ENCODE data around the gene RSPH4A. TPM values are rescaled to one million over a fixed set of nuclear protein-coding genes. Genes with fewer than 3 reads are reported as not detected.

RSPH4A gene
- total and polyA plus RNA-seq, 9 of the 15 experiments (the other 6 are each of a cell fraction or from before 2014, with no cell fraction given) = 0.04 to 0.30 (median 0.11) TPM

DNA sequence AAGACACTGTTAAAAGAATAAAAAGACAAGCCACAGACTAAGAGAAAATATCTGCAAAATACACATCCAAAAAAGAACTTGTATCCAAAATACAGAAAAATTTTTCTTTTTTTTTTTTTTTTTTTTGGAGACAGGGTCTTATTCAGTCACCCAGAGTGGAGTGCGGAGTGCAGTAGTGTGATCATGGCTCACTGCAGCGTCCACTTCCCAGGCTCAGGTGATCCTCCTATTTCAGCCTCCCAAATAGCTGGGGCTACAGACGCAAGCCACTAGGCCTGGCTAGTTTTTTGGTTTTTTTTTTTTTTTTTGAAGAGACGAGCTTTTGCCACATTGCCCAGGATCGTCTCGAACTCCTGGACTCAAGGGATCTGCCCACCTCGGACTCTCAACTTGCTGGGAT, 49.2 kb downstream of the RSPH4A start:
- Histone ChIP-seq H3K27ac (ENCODE audit: extremely low read depth, low read depth, low read length) (peak overlapping the region; percentile 83), H3K9me3 (replicated peaks; ENCODE audit: control insufficient read depth, insufficient read depth, low read depth, low read length) (no peaks in the 10 kb centered on the region), H3K9ac (ENCODE audit: insufficient read depth in 1 of 2, low read depth in 2 of 2, low read length in 2 of 2) (peak overlapping the region; percentile 86 to 89), H3K4me2 (ENCODE audit: insufficient read depth, low read length) (peak overlapping the region; percentile 80), H3K4me1 (replicated peaks in 1 of 2; ENCODE audit: control insufficient read depth in 2 of 2, insufficient read depth in 2 of 2, low read length in 2 of 2) (peaks cover 5 to 7% of the 10 kb centered on the region in 2 experiments; a peak in 4 of 5 replicates), H4K20me1 (replicated peaks; ENCODE audit: control insufficient read depth, insufficient read depth, low read length) (0 out of 2 replicates have a peak, but pooled peaks cover 3% of the 10 kb centered on the region), H3K4me3 (peak overlapping the region; percentile 41), H3K79me2 (ENCODE audit: control insufficient read depth, insufficient read depth, low read length) (peaks cover 80% of the 10 kb centered on the region), H2AFZ (ENCODE audit: low read depth, low read length) (no peak overlapping the region), H3K9me1 (ENCODE audit: control insufficient read depth, insufficient read depth, low read length) (no peaks in the 10 kb centered on the region), H3K27me3 (ENCODE audit: control insufficient read depth in 2 of 2, insufficient read depth in 2 of 2, low read length in 2 of 2) (no peaks in the 10 kb centered on the region), H3K36me3 (ENCODE audit: control insufficient read depth, insufficient read depth, low read length) (peaks cover 7% of the 10 kb centered on the region)
- 8% methylated on average over 4 of the region's 7 CpGs for WGBS (ENCODE audit: insufficient coverage, low coverage, missing lambda C conversion rate)
- peak; percentile 66 for TF ChIP-seq ZNF384 (IDR thresholded peaks at IDR 0.05; ENCODE audit: low read depth, low read length)
- TF ChIP-seq, protein P1, sequence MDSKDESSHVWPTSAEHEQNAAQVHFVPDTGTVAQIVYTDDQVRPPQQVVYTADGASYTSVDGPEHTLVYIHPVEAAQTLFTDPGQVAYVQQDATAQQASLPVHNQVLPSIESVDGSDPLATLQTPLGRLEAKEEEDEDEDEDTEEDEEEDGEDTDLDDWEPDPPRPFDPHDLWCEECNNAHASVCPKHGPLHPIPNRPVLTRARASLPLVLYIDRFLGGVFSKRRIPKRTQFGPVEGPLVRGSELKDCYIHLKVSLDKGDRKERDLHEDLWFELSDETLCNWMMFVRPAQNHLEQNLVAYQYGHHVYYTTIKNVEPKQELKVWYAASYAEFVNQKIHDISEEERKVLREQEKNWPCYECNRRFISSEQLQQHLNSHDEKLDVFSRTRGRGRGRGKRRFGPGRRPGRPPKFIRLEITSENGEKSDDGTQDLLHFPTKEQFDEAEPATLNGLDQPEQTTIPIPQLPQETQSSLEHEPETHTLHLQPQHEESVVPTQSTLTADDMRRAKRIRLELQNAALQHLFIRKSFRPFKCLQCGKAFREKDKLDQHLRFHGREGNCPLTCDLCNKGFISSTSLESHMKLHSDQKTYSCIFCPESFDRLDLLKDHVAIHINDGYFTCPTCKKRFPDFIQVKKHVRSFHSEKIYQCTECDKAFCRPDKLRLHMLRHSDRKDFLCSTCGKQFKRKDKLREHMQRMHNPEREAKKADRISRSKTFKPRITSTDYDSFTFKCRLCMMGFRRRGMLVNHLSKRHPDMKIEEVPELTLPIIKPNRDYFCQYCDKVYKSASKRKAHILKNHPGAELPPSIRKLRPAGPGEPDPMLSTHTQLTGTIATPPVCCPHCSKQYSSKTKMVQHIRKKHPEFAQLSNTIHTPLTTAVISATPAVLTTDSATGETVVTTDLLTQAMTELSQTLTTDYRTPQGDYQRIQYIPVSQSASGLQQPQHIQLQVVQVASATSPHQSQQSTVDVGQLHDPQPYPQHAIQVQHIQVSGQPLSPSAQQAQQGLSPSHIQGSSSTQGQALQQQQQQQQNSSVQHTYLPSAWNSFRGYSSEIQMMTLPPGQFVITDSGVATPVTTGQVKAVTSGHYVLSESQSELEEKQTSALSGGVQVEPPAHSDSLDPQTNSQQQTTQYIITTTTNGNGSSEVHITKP (IDR thresholded peaks at IDR 0.05; ENCODE audit: partially characterized antibody) = no peak
- TF ChIP-seq, protein P2, sequence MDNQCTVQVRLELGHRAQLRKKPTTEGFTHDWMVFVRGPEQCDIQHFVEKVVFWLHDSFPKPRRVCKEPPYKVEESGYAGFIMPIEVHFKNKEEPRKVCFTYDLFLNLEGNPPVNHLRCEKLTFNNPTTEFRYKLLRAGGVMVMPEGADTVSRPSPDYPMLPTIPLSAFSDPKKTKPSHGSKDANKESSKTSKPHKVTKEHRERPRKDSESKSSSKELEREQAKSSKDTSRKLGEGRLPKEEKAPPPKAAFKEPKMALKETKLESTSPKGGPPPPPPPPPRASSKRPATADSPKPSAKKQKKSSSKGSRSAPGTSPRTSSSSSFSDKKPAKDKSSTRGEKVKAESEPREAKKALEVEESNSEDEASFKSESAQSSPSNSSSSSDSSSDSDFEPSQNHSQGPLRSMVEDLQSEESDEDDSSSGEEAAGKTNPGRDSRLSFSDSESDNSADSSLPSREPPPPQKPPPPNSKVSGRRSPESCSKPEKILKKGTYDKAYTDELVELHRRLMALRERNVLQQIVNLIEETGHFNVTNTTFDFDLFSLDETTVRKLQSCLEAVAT (IDR thresholded peaks at IDR 0.05) = peak in 1 of 2 experiments; percentile 30; a peak in 1 of 4 replicates
- no TSS peak for BruUV-seq (replicated peaks)
- peak in 1 of 4 experiments; percentile 60 for DNase-seq (ENCODE audit: extremely low read depth in 1 of 4, low spot score in 3 of 4)
- ChIA-PET CTCF (ENCODE audit: low intra/inter-chr PET ratio) (no interaction called here), POLR2A (interaction anchor here (1.3 to 1.5 kb wide), 2 partner anchors 13 to 16 kb away, joined by 3 to 5 read pairs; partner anchors contain the start of gene KPNA5)
- ATAC-seq = peak; percentile 66
- in situ Hi-C loops (cut with MboI) (no loop called here), intact Hi-C loops (cut with micrococcal nuclease) (no loop called here)
- no peak for FAIRE-seq

Measured in K562 (cell line).